GM21526 (cell line): ENCODE measurements around the gene PITPNC1.
A peak's percentile ranks its signal among the peaks of the same experiment; 100 is the strongest.

ENCODE experiments used
- ATAC-seq: cut with Tn5 transposase; IDR thresholded peaks from one replicate; pipeline ENCODE4 v1.9.1; 2021; ENCODE audit warnings: moderate library complexity; ENCODE audit not compliant: unreplicated experiment, low FRiP score

The PITPNC1 gene

DNA sequence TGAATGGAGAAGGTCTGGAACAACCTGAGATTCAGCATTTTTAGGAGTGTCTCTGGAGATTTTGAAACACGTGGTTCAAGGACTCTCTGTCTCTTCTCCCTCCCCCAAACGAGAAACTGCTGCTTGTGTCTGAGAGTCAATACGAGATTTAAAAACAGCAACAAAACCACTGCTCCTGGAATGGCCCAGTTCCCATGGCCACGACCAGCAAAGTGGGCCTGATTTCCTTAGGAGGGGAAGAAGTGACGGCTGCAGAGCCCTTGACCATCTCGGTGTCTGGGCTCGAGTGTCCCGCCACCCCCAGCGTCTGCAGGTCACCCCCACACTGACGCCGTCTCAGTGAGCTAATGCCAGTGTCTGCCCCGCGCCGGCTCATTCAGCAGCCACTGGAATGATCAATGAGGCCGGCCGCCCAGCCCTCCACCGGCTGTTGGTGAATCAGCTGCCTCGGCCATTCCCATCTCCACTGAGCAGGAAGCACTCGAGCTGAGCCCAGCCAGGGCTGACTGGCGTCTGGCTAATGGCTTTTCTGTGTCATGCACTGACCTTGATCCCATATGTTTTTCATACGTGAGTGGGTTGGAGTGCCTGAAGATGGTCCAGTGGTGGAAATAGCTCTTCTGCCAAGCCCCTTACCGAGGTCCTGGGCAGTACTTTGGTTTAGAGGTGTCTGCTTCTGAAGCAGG is 151.8 kb downstream of the PITPNC1 start:
- ATAC-seq, result no peak

DNA sequence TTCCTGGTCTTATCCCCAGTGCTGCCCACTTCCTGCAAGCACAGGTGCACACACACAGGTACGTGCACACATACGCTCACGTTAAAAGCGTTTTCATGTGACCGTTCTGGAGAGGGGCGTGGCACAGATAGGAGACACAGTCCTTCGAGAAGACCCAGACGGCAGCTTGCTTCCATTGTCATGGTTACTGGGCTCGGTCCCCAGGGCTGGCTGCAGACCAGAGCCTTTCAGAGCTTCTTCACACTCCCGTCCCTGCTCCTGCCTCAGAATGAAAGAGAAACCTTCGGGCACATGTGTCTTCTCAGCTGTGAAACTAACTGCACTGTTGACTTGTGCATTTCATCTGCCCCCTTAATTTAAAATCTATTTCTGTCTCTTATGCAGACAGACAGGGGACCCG is 154.2 kb downstream of the PITPNC1 start:
- ATAC-seq, result no peak

- ATAC-seq, result no peak
Measured at GRCh38 chr17:67532326-67532871, 155.3 kb downstream of the PITPNC1 start.

DNA sequence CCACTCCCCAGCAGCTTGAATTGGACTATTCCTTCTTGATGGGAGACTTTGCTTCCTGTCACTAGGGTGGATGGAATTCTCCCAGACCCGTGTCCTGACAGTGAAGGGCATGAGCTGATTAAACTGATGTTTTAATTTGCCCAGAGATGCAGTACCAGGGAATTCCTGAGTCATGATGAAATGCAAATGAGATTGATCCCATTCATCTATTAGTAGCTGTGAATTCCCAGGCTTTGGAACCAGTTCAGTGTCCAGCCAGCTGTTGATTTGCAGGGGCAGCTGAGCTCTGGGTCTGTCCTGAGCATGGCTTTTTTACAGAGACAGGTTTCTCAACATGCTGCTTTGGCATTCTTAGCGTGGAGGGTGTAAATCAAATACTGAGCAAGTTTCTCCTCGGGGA is 157.9 kb downstream of the PITPNC1 start:
- ATAC-seq, result no peak

GRCh38 chr17:67542219-67543114 is 165.4 kb downstream of the PITPNC1 start:
- no peak for ATAC-seq

DNA sequence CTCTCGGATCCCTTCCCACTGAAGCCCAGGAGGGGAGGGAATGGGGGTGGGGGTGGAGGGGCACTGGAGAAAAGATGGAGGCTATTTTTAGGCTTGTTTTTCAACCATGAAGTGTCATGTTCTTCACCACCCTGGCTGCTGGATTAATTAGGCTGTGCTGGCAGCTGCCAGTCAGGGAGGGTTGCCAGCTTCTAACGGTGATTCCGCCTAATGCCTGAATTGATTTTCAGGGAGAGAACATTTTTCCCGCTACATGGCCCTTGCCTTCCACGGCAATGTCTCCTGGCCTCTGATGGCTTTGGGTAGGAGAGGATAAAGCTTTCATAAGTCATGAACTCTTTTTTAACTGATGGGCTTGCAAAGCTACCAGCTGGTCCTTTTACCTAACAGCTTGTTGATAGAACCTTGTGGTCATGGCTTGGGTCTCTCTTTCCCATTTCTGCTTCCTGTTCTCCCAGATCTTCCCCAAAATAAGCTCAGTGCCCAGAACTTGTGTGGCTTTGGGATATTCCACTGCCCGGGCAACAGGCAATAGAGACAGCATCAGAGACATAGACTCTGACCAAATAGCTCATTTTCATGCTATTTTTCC is 167.4 kb downstream of the PITPNC1 start:
- no peak for ATAC-seq

DNA sequence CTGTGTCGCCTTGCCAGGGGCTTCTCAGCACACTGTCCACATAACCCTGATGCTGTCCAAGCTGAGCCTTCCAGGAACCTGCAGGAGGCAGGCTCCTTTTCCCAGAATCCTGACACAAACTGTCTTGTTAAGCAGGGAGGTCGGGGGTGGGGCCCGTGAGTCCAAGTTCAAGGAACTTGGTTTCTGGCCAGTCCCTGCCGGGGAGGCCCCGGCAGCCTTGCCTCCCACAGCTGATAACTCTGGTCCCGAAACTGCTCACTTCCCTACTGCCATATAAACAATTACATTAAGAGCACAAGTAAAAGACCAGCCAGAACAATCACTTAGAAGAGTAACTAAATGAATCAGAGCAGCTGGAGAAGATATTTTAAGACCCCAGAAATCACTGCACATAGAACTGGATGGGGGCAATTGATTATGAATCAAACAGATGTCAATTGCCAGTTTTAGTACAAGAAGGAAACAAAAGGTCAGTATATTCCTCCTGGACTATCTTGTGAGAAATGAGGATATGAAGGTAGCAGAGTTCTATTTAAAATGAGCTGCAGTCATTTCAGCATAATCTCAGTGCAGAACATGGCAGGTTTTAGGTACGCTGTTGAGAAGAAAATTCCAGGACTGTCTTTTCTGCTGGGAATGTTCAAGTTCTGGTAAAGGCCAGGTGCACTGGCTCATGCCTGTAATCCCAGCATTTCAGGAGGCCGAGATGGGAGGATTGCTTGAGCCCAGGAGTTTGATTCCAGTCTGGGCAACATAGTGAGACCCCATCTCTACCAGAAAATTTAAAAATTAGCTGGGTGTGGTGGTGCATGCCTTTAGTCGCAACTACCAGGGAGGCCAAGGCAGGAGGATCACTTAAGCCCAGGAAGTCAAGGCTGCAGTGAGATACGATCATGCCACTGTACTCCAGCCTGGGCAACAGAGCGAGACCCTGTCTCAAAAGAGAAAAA is 169.8 kb downstream of the PITPNC1 start:
- ATAC-seq, result peak; percentile 89

DNA sequence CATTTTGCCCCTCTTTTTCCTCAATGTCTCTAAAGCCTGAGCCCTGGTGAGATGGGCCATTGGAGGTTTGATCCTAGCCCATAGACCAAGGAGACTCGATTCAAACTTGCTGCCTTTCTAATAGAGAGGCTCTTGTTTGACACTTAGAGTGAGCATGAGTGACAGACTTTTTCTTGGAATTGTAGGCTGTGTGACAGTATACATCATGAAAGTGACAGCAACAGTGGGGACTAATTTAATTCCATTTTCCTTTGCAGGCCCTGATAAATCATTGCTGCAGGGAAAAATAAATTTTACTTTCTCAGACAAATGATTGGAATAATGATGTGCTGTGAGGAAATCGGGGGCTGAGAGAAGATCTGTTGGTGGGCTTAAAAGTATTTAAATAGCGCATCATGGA is 171.6 kb downstream of the PITPNC1 start:
- no peak for ATAC-seq

- no peak for ATAC-seq
Measured at GRCh38 chr17:67549820-67550219, 172.7 kb downstream of the PITPNC1 start.

DNA sequence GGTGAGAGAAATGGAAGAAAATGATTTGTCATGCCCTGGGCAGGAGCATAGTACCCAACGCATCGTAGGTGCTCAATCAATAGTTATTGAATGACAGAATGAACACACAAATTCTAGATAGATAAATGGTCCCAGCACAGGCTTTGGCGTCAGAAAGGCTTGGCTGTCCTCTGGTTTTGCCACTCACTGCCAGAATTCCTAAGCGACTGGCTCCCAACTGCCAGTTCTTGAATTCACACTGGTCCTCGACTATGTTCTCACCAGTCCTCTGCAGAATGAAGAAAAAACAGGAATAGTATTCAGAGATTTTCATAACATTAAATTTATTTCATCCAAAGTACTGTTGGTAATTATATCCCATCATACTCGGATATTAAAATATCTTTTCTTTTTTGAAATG is 177.6 kb downstream of the PITPNC1 start:
- no peak for ATAC-seq

DNA sequence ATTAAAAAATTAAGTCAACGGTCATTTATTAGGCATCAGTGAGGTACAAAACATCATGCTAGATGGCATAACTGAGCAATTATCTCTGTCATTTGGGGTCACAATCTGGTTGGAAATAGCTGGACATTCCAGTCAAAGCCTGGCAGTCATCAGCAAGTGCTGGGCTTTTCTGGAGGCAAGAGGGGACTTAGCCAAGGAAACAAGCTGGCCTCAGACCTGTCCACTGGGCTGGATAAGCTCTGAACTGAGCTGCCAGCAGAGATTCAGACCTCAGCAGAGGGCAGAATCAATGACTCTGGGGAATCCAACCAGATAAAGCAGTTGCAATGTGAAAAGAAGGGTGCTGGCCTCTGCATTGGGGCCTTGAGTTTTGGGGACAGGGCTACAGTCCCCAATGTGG is 178.8 kb downstream of the PITPNC1 start:
- ATAC-seq, result no peak

DNA sequence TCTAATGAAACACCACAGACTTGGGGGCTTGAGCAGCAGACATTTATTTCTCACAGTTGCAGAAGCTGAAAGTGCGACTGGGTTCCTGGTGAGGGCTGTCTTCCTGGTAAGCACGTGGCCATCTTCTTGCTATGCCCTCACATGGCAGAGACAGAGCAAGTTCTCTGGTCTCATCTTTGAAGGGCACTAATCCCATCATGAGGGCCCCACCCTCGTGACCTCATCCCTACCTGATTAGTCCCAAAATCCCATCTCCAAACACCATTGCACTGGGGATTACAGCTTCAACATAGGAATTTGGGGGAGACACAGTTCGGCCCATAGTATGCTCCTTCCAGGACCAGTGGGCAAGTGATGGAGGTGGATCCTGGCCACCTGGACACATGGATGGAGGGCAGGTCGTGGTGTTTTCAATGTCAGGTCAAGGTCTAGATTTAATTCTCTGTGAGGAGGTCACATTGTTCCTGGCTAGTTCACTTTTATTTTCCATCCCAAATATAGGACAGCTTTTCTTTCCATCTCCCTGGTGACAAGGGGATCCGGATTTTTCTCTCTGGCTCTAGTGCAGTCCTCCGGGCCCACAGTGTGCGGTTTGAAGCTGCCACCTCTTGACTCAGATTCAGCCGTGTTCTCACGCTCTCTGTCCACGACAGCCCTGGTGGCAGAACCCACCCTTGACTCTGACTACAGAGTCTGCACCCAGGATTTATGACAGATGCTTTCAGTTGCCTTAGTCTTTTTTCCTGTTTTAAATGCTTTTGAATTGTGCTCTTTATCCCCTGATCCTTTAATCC is 180.2 kb downstream of the PITPNC1 start:
- ATAC-seq, result no peak

- ATAC-seq, result no peak
Measured at GRCh38 chr17:67557921-67558320, 180.8 kb downstream of the PITPNC1 start.

DNA sequence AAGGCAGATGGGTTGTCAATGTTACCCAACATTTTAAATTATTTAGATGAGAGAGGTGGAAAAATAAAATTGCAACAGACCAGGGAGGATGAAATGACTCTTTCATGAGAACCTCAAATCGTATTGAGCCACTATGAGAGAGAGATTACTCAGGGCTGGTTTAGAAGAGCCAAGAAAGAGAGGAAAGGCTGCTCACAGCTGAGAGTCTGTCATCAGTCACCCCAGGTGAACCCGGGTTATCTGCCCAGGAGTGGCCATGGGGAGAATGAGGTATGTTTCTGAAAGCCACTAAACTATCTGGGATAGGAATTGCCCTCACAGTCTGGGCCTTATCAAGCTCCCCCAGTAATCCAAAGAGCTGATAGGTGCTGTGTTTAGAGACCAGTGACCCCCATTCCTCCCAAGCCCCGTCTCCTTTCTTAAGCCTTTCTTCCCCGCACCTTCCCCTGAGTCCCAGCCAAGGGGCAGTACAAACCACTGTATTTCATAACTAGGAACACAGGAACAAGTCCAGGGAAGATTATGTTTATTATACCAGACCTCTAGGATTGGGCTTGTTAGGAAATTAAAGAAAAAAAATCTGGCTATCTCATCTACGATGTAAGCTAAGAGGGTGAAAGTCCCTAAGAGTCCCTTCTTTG is 181.8 kb downstream of the PITPNC1 start:
- no peak for ATAC-seq

GRCh38 chr17:67559381-67559966 is 182.4 kb downstream of the PITPNC1 start:
- no peak for ATAC-seq

DNA sequence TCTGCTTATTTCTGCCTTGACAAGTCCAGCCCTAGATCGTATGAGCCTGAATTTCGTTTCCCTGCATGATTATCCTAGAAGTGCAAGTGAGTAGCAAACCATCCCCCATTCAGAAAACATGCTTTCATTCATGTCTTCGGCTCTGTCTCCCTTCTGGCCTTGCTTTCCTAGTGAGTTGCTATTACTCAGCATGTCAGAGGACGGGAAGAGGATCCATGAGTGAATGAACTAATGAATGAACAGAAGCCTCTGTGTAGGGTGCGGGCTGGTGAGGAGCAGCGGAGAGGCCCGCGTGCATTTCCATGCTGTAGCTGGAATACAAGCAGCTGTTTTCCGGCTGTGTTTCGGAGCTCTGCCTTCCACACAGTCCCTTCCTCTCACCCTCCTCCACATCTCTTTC is 184.9 kb downstream of the PITPNC1 start:
- no peak for ATAC-seq

DNA sequence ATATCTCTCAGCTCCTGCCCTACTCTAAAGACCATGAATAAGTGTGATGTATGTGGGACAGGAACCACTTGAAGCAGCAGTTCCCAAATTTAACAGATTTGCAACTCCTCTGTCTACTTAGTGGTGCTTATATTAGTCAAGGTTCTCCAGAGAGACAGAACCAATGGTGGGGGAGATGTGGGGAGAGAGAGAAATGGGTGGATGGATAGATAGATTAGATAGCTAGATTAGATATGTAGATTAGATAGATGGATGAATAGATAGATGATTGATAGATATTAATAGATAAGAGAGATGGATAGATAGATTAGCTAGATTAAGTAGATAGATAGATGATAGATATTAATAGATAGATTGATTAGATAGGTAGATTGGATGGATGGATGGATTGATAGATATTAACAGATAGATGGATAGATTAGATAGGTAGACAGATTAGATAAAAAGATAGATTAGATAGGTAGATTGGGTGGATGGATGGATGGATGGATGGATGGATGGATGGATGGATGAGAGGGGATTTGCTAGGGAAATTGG is 186.7 kb downstream of the PITPNC1 start:
- no peak for ATAC-seq

DNA sequence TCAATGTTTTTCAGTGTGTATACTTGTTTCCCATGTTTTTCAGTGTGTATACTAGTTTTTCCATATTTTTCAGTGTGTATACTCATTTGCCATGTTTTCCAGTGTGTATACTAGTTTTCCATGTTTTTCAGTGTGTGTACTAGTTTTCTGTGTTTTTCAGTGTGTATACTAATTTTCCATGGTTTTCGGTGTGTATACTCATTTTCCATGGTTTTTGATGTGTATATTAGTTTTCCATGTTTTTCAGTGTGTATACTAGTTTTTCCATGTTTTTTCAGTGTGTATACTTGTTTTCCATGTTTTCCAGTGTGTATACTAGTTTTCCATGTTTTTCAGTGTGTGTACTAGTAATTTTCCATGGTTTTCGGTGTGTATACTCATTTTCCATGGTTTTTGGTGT is 188.0 kb downstream of the PITPNC1 start:
- no peak for ATAC-seq
